ENCODE data around the gene ZNF266.

The ZNF266 gene

DNA sequence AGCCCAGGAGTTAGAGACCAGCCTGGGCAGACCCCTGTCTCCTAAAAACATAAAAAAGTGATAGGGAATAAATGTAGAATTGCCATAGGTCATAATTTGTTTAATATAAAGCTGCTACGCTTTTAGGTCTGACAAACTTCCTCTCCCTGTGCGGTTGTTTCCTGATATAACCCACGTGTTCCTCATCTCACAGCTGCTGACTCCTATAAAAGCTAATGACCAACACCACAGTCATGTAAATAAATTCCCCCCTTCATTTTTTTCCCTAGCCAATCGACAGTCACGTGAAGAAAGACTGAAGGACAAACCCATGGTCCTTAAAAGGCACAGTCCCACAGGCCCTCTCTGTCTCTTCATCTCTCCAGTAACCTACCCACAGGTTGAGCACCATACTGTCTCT, 27.5 kb downstream of the ZNF266 start:
- TF ChIP-seq, protein P1, sequence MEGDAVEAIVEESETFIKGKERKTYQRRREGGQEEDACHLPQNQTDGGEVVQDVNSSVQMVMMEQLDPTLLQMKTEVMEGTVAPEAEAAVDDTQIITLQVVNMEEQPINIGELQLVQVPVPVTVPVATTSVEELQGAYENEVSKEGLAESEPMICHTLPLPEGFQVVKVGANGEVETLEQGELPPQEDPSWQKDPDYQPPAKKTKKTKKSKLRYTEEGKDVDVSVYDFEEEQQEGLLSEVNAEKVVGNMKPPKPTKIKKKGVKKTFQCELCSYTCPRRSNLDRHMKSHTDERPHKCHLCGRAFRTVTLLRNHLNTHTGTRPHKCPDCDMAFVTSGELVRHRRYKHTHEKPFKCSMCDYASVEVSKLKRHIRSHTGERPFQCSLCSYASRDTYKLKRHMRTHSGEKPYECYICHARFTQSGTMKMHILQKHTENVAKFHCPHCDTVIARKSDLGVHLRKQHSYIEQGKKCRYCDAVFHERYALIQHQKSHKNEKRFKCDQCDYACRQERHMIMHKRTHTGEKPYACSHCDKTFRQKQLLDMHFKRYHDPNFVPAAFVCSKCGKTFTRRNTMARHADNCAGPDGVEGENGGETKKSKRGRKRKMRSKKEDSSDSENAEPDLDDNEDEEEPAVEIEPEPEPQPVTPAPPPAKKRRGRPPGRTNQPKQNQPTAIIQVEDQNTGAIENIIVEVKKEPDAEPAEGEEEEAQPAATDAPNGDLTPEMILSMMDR (IDR thresholded peaks at IDR 0.05; ENCODE audit: low read length, missing control alignments) = no peak
- H3K4me3 ChIP-seq (replicated peaks; ENCODE audit: low read depth, low read length) = no peak overlapping the region
- DNase-seq (ENCODE audit: low read depth) = no peak

DNA sequence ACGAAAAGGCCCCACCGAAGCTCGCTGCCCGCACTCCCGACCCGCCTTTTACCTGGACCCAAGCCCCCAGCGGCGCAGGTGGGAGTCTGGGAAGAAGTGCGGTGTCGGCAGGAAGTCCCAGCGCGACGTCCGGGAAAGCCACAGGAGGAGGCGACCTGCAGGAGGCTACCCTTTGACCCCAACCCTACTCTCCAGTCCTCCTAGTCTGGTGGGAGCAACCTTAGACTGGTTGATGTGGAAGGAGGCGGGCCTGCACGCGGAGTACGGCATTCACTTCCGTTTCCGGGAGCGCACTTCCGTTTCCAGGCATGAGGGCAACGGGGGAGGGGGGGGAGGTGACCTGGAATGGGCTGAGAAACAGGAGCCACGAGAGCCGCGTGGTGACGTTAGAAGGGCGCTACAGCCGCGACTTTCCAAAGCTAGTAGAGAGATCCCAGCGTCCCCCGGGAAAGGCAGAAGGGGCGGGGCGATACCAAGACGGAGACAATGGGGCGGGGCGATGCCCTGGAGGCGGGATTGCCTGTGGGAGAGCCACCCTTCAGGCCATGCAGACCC, 28.5 kb downstream of the ZNF266 start:
- H3K4me3 ChIP-seq (replicated peaks; ENCODE audit: low read depth, low read length) = peak overlapping the region; percentile 77
- peak; percentile 90 for DNase-seq (ENCODE audit: low read depth)
- TF ChIP-seq, protein P1 (IDR thresholded peaks at IDR 0.05; ENCODE audit: low read length, missing control alignments) = no peak

- TF ChIP-seq, protein P1 (IDR thresholded peaks at IDR 0.05; ENCODE audit: low read length, missing control alignments) = no peak
- no peak overlapping the region for H3K4me3 ChIP-seq (replicated peaks; ENCODE audit: low read depth, low read length)
- DNase-seq (ENCODE audit: low read depth) = peak; percentile 7
Observed at GRCh38 chr19:9381361-9381785, 54.0 kb downstream of the ZNF266 start.

DNA sequence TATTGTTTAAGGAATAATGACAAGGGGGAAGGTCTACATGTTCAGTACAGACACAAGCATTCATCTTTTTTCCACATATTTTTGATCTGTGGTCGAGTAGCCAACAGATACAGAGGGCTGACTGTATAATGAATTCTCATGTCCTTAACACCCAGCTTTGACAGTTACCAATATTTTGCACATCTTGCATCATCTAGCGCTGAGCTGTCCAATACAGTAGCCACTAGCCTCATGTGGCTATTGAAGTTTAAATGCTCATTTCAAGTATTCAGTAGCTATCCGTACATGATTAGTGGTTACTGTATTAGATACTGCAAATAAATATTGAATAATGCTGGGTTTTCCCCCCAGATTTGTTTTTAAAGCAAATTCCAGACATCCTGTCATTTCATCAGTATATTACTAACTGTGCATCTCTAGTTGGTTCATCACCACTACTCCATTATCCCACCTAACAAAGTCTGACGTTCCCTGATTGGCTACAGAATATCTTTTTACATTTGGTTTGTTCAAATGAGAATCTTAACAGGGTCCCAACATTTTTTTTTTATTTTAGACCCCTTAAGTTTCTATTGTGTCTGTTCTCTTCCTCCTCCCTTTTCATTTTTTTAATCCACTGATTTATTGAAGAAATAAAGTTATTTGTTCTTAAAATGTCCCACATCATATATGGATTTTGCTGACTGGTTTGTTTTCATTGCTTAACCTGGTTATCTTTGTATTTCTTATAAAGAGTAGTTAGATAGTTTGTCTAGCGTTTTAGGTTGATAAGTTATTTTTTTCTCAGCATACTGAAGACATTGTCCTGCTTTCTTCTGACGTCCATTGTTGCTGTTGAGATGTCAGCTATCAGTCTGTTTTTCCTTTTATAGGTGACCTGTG, 64.4 kb downstream of the ZNF266 start:
- no peak overlapping the region for H3K4me3 ChIP-seq (replicated peaks; ENCODE audit: low read depth, low read length)
- TF ChIP-seq, protein P1 (IDR thresholded peaks at IDR 0.05; ENCODE audit: low read length, missing control alignments) = no peak
- DNase-seq (ENCODE audit: low read depth) = no peak

DNA sequence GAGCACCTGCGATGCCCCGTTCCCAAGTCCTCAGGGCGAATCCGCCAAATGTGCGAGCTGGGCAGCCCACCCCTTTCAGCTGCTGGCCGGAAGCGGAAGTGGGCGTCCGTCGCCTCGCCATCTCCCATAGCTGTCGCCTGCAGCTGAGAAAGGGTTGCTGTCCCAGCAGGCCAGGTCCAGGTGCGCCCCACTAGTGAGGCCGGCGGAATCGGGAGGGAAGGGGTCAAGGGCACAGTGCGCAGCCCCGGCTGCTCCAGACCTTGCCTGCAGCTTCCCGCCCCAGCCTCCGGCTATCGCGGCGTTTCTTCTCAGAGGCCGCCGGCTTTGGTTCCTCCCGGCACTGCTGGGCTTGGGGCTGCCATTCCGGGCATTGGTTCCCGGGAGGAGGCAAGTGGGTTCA, 72.5 kb downstream of the ZNF266 start, which contains the start of gene ZNF177:
ZNF177 (plus strand) TSS at position 109 of the 400 bp plus-strand sequence. CDS start 15,299 bp downstream, outside the sequence.
- peak within 1 kb of the TSS; percentile 49 for H3K4me3 ChIP-seq (replicated peaks; ENCODE audit: low read depth, low read length)
- DNase-seq (ENCODE audit: low read depth) = no peak
- TF ChIP-seq, protein P1 (IDR thresholded peaks at IDR 0.05; ENCODE audit: low read length, missing control alignments) = no peak

All from fibroblast of pulmonary artery (primary cell).